C4-2B (cell line): ENCODE measurements around the gene GYS1.

Experiments
- H3K27ac ChIP-seq: fragments of 450-650 bp; 2 replicates; pipeline ENCODE4 v1.5.1; 2017
- CTCF ChIP-seq: fragments of 450-650 bp; conservative IDR thresholded peaks from 2 replicates; pipeline ENCODE4 v1.5.1; 2017; ENCODE audit warnings: mild to moderate bottlenecking
- ZFX ChIP-seq: fragments of 450-650 bp; IDR thresholded peaks from 2 replicates; pipeline ENCODE4 v1.6.1; 2017

The GYS1 gene

GRCh38 chr19:48953141-48953540, 40.0 kb downstream of the GYS1 start:
- TF ChIP-seq ZFX: no peak
- no peak for TF ChIP-seq CTCF

GRCh38 chr19:48950830-48951519, 42.1 kb downstream of the GYS1 start:
- TF ChIP-seq CTCF (no peak), ZFX (no peak)
- no peak overlapping the region for H3K27ac ChIP-seq

More at GRCh38 chr19:48953141-48953540, 40.0 kb downstream of the GYS1 start:
- H3K27ac ChIP-seq: no peak overlapping the region

- TF ChIP-seq ZFX (no peak), CTCF (no peak)
- no peak overlapping the region for H3K27ac ChIP-seq
Measured at GRCh38 chr19:48950159-48950558, 43.0 kb downstream of the GYS1 start.

- no peak overlapping the region for H3K27ac ChIP-seq
- TF ChIP-seq ZFX: no peak
- no peak for TF ChIP-seq CTCF
Measured at GRCh38 chr19:48947258-48947542, 45.9 kb downstream of the GYS1 start.

GRCh38 chr19:48946463-48947257, 46.4 kb downstream of the GYS1 start:
- no peak overlapping the region for H3K27ac ChIP-seq
- TF ChIP-seq CTCF (no peak), ZFX (no peak)

- H3K27ac ChIP-seq: no peak overlapping the region
- no peak for TF ChIP-seq ZFX
- TF ChIP-seq CTCF: no peak
Measured at GRCh38 chr19:48945817-48946216, 47.3 kb downstream of the GYS1 start.

GRCh38 chr19:48945415-48945814, 47.7 kb downstream of the GYS1 start:
- no peak overlapping the region for H3K27ac ChIP-seq
- TF ChIP-seq CTCF: no peak
- TF ChIP-seq ZFX: no peak
